NOMO-1 treated with DMSO at 0.1 percent for 48 hours (cell line): ENCODE measurements around the gene NEBL.

Experiments
- DNase-seq: peaks from one replicate; lab custom pipeline; 2025; ENCODE audit not compliant: unreplicated experiment; lab: John Stamatoyannopoulos, UW

The NEBL gene

DNA sequence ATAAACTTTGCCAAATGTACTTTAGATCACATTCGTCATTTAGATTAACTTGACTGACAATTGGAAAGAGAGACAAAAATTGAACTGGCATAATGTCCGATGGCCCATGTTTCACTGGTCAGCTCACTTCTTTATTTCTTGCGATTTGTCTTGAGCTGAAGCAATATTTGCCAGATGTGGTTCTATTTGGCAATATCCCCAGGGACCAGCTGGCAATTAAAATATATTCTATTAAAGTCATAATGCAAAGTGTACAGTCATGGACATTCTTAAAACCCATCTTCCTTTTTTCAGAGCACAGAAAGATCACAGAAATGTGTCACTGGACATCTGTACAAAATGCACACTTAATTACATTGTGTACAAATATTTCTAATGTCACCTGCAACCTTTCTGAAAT is 26.3 kb downstream of the NEBL start:
- no peak for DNase-seq

DNA sequence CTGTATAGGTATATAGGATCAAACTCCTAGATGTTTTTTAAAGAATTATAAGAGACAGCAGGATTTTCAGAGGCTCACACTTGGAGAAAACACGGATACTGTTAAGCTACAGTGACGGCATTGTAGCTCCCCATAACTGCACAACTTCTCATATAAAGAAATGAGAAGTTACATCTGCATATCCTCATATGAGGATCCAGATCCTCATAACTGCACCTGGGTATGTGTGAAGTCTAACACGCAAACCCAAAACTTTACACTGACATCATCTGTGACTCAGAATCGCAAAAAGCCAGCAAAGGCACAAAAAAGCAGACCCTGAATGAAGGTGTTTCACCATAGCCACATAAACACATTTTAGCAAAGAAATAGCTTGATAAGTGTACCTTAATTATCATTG is 34.1 kb downstream of the NEBL start:
- DNase-seq: peak; percentile 6

DNA sequence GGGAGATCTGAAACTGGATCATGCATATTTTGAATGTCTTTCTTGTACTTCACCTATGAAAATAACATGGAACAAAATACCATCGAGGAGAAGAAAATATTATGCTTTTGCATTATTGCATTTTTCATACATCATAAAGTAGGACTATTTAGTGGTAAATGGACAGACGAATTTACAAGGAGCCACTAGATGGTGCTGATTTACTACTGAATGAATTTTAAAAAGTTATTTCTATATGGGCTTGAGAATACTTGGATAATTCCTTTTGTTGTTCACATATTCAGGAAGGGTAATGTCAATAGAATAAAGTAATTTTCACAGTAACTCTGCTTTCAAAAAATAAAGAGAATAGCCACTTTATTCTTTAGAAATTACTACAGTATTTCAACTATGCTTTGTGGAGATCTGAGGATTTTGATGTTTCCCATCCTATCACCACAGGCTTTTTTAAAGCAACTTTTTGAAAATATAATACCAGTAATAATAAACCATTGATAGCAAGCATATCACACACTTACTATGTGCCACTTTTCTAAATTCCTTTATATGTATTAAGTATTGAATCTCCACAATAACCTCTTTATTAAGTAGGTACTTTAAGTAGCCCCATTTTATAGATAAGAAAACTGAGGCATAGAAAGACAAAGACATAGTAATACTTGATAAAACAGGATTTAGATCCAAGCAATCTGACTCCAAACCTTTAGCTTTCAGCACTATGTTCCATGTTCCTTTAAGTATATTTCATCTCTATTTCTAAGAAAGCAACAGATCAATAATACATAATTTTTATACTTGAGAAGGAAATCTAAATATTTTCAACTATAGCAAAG is 38.6 kb downstream of the NEBL start:
- DNase-seq: peak; percentile 32

DNA sequence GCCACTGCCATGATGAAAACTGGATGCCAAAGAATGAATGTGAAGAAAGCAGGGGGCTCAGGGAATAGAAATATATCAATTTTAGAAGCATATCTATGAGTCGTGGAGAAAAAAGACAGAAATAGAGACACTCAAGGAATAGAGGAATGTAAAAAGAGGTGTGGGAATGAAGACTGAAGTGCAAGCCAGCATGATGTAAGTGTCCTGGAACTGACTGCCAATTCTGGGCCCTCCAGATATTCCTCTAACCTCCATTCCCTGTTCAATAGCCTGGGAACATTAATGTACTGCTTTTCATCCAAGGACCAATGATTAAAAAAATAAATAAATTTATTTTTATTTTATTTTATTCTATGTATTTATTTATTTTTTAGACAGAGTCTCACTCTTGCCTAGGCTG is 40.6 kb downstream of the NEBL start:
- DNase-seq: no peak

DNA sequence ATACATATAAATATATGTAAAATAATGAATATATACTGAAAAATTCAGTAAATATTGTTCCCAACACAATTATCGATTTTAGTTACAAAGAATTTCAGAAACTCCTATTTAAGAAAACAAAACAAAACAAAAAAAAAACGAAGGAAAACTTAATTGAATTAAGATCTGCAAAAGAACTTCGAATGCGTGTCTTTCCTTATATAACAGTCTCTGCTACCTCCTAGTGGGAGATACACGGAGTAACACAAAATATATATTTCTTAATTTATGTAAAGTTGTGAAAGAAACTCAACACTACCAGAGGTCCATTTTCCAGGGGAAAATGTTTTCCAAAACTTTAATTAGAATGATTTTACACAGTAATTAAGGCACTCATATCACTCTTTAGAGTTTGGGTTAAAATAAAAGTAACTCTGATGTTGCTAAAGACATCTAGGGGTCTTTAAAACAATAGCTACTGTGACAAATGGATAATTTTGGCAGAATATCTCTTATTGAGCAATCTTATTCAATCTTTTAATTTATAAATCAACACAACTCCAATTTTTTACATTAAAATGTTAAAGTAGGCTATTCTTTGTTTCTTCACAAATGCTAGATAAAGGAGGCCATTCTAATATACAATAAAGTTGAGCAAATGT is 41.6 kb downstream of the NEBL start:
- peak; percentile 33 for DNase-seq

DNA sequence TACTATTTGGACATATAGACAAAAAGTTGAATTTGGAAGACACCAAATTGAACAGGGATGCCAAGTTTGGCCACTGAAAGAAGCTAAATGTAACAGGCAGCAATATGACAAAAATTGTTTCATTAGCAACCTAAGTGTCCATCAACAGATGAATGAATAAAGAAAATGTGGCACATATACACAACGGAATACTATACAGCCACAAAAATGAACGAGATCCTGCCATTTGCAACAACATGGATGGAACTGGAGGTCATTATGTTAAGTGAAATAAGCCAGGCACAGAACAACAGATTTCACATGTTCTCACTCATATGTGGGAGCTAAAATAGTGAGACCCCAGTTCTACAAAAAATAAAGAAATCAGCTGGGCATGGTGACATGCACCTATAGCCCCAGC is 43.8 kb downstream of the NEBL start:
- DNase-seq: no peak

DNA sequence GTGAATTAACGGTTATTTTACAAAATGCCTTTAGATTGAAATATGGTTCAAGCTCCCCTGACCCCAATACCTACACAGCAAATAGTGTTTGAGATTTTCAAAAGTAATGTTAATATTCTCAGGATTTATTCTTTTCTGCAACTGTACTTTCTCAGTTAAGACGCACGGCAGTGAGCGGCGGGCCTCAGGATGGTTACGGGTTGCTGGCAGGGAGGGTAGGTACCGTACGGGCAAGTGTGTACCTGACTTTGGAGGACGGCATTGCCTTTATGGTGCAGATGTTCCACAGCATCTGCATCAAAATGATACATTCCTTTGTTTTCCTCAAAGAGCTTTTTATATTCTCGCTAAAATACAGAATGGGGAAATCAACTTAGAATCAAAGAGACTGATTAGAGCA is 44.8 kb downstream of the NEBL start:
- no peak for DNase-seq

DNA sequence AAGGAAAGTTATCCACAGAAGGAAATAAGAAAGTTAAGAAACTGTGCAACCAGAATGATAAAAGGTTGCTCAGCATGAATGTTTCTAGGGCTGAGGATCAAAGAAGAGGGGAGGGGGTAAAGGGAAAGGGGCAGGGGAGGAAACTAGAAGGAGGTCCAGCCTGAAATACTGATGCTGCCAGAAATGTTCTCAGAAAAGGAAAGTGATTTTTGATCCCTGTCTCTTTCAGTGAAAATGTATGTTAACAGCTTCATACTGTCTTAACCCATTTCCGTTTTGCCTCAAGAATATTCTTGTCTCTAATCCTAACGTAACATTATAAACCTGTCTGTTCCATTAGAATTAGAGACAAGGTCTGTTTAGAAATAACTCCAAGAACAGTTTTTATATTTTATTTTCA is 49.6 kb downstream of the NEBL start:
- DNase-seq: no peak

DNA sequence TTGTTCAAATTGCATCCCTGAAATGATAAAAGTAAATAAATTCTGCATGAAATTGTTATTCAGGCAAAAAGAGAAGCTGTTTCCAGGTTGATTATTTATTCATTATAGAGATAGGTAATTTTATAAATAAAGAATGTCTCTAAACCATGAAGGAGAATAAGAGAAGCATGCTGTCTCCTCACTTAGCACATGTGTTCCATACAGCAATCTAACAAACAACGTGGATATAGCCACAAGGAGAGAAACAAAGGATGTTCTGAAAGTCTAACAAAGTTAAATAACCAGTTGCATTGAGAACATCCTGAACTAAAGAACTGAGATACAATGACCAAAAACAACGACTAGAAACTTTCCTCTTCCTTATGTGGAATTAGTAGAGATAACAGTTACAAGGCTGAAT is 50.8 kb downstream of the NEBL start:
- no peak for DNase-seq

DNA sequence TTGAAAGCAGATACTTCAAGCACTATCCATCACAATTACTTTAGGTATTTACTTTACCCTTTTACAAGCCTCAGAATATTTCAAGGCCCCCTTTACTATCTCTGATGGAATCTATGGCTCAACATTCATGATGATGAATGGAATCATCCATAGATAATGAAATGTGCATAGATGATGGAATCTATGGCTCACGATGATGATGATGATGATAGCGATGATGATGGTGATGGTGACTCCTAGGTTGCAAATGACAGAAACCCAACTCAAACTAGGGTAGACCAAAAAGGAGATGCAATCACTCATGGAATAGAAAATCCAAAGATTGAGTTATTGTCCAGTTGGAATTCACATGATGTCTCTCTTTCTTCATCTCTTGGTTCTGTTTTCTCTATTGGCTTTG is 55.7 kb downstream of the NEBL start:
- no peak for DNase-seq

DNA sequence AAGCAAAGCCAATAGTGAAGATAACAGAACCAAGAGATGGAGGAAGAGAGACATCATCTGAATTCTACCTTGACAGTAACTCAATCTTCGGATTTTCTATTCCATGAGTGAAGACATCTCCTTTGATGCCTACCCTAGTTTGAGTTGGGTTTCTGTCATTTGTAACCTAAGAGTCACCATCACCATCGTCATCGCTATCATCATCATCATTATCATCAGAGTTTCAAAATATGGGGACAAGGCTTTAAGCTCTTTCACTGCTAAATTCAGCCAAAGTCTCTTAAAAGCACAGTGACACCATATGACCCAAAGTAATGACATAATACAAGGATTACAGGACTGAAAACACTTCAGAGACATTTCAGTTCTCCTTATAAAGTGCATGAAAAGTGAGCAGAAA is 57.2 kb downstream of the NEBL start:
- DNase-seq: no peak

DNA sequence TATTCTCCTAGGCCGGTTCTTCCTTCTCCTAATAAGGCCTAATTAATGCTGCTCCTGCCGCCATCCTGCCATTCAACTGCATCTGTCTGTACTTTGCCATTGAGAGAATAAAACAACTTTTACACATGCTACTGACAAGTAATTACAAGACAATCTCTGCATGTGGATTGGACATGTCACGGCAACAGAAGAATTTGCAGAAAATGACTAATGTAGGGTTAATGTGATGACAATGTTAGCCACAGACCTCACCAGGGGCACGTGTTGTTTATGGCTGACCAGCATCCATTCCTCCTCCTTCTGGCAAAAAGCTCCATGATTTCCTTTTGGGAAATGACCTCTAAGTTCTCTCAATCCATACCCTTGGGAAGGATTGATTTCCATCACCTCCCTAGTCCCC is 58.0 kb downstream of the NEBL start:
- DNase-seq: no peak

DNA sequence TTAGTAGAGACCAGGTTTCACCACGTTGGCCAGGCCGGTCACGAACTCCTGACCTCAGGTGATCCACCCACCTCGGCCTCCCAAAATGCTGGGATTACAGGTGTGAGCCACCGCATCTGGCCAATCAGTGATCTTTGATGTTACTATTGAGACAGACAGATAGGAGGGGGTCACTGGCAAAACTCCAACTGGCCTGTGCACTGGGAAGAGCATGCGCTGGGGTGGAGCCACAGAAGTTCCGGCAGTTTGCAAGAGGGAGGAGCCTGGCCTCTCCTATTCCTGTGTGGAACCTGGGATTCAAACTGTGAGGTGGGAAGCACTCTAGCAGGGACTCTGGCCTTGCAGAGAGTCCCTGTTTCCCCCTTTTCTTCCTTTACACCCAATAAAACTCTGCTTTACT is 60.7 kb downstream of the NEBL start:
- DNase-seq: no peak

DNA sequence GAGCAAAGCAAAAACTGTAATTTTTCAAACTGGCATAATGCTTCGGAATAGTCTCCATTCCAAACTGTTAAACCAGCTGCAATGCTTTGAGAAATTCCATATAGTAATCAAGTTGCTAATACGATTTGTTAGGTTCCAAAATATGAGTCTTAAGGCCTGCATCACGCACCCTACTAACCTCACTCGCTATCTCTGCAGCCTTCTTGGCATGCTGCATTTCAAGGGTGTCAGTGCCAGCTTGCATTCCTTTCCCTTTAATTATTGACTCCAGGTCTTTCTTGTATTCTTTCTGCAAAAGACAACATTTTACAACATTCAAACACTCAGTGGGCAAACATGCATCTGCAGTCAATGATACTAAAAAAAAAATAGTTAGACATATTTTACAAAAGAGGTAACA is 61.8 kb downstream of the NEBL start:
- no peak for DNase-seq

DNA sequence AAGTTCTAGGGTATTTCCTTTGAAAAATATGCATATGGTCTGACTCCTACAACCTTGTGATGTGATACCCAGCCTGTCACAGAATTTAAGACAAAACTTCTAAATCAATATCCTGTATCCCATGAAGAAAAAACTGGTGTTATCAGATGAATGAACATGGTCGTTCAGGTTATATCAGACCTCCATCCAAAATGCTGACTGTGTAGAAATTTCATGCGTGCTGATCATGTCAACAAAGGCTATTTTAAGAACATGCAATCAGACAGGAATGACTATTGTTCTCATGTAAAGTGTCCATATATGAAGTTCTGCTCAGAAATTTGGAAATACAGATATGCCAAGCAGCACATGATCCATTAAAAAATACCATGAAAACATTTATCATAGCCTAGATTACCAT is 62.3 kb downstream of the NEBL start:
- no peak for DNase-seq

DNA sequence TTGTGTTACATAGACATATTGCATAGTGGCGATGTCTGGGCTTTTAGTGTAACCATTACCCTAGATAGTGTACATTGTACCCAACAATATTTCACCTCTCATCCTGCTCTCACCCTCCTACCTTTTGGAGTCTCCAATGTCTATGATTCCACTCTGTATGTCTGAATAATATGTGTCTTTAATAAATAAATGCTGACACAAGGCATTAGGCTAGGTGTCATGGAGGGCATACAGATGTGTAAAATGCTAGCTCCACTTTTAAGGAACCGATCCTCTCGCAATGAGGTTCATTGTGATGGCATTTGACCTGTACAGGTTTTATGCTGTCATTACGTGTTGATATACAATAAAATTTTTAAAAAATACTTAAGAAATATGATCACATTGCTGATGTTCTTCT is 74.3 kb downstream of the NEBL start:
- DNase-seq: no peak

DNA sequence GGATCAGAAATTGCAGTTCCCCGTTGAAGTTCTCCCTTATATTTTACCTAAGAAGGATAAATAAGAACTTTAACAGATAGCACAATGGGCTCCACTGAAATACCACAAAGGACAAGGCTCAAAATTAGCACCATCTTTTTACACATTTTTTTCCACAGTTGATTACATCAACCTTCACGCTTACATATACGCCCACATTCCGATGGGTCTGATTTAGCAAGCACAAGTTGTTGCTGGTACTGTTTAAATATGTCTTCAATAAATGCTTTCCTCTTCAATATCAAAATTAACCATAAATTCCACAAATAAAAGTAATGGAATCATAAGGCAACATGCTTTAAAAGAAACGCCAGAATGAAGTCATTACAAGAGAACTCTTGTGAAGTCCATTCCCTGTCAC is 79.5 kb downstream of the NEBL start:
- no peak for DNase-seq

DNA sequence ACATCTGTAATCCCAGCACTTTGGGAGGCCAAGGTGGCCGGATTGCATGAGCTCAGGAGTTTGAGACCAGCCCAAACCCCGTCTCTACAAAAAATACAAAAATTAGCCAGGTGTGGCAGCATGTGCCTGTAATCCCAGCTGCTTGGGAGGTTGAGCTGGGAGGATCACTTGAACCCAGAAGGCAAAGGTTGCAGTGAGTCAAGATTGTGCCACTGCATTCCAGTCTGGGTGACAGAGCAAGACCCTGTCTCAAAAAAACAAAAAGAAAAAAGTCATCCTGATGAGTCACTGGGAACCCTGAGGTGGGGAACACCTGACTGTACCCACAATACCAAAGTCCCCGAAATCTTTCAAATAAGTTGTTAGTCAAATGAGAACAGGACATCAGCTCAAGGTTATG is 80.0 kb downstream of the NEBL start:
- no peak for DNase-seq

DNA sequence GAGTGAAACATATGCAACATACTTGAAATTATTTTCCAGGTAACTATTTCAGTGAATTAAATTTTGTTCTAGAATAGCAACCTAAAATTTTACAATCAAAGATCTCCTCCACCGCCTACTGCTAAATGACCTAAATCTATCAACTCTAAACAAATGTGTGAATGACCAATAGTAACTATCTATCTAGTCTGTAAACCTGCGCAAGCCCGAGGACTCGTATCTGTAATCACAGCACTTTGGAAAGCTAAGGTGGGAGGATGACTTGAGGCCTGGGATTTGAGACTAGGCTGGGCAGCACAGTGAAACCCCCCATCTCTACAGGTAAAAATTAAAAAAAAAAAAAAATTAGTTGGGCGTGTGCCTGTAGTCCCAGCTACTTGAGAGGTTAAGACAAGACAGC is 83.0 kb downstream of the NEBL start:
- no peak for DNase-seq

DNA sequence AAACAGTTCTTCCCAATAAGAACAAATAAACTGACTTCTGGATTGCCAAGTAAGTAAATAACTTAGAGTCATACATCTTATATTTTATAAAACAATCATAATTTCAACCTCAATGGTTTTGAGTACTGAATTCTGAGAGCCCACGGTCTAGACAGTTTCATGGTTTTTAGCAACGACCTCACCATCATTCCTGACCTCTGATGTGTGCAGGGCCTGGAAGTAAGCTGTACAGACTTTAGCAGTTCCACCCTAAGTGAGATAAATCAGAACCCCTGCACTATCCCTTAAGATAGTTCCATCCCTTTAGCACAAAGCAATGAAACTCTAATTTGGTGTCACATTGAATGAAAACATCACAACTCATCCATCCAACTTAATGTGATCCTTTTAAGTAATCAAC is 86.0 kb downstream of the NEBL start:
- no peak for DNase-seq

DNA sequence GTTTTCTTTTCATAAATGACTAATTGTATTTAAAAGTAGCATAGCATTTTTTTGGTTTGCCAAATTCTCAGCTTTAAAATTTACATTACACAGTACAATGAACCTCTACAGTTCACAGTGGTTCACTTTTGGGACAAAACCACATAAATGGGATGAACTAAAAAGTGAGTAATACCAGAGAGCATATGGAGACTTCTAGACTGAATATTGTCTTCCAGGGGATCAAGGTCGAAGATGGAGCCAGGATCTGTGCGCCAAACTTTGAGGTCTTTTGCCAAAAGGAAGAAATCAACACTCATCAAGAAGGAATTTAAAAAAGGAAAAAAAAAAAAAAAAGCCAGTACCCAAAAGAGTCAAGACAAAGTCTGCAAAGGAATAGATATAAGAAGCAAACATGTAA is 87.5 kb downstream of the NEBL start:
- no peak for DNase-seq

DNA sequence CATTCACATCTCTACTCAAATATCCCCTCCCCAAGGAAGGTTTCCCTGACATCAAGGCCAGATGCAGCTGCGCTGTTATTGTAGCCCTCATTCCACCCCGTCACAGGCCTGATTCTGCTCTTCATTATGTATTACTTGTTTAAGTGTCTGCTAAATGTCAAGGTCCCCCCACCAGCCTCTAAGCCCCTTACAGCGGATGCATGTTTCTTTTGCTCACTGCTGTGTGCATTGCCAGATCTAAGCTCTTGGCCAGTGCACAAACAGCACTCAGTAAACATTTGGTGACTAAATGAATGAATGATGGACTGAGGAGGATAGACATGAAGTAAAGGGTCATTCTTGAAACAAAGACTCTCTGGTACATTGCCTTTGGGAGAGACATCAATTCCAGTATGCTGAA is 90.6 kb downstream of the NEBL start:
- no peak for DNase-seq

DNA sequence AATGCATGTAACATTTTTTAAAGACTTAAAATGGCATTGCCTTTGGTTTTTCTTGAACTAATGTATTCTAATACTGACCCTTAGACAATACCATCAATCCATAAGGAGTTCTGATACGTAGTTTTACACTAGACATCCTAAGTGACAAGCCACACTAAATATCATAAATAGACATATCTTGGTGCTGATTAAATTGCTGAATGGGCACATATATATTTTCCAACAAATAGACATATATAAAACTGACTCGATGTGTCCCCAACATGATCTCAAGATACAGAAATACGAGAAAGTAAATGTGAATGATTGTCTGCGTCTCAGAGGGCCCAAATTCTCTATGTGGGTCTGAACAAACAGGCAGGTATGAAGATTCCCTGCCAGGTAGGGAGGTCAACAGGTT is 99.8 kb downstream of the NEBL start:
- no peak for DNase-seq
